Stomach (tissue), 9 donors: Measurements from ENCODE around the gene REV3L. TPM values are rescaled to one million over a fixed set of nuclear protein-coding genes. Genes with fewer than 3 reads are reported as not detected.
"Not testable (repeated sequence)": the region's sequence is repeated elsewhere in the genome, so short reads cannot be mapped to it uniquely, and the experiment has no call there.

ENCODE experiments used
- DNase-seq, 2 donors: peaks; one replicate each; pipeline versions ENCODE4 v3.0.0 to v3.0.0-alpha.2; 2013 to 2019
- H3K27ac ChIP-seq, 5 donors: fragments of 200-600 bp in 4 of 5; sonication (generic) in 4 of 5; one replicate each; pipeline ENCODE4 v1.5.1; 2013 to 2019; ENCODE audit warnings: mild to moderate bottlenecking in 1 of 5, moderate library complexity in 1 of 5
- H3K27me3 ChIP-seq, 3 donors: fragments of 200-600 bp; sonication (generic); one replicate each; pipeline ENCODE4 v1.5.1; 2017 to 2019; ENCODE audit warnings: mixed run types in 1 of 3
- H3K36me3 ChIP-seq, 4 donors: fragments of 200-600 bp; sonication (generic); 1 replicate in 3 of 4; 2 replicates in 1 of 4; pipeline ENCODE4 v1.5.1; 2016 to 2019
- H3K4me1 ChIP-seq, 4 donors: fragments of 200-600 bp; sonication (generic); one replicate each; pipeline ENCODE4 v1.5.1; 2016 to 2019
- H3K4me3 ChIP-seq, 4 donors: fragments of 200-600 bp; sonication (generic) in 3 of 4; one replicate each; pipeline ENCODE4 v1.5.1; 2016 to 2019; ENCODE audit warnings: mild to moderate bottlenecking in 1 of 4
- H3K9me3 ChIP-seq, 4 donors: fragments of 200-600 bp; sonication (generic); one replicate each; pipeline ENCODE4 v1.5.1; 2016 to 2019
- EP300 ChIP-seq: sonication (generic); formaldehyde crosslinking; IDR thresholded peaks from one replicate; pipeline ENCODE4 v1.6.1; 2017; ENCODE audit warnings: antibody characterized with exemption
- POLR2A ChIP-seq, 4 donors: fragments of 450-650 bp; IDR thresholded peaks; one replicate each; pipeline ENCODE4 v1.6.1; 2016; ENCODE audit warnings: antibody characterized with exemption in 4 of 4, control low read depth in 2 of 4, mild to moderate bottlenecking in 1 of 4, moderate library complexity in 1 of 4
- POLR2AphosphoS5 ChIP-seq, 3 donors: sonication (generic); formaldehyde crosslinking; IDR thresholded peaks; one replicate each; pipeline ENCODE4 v1.6.1; 2016; ENCODE audit warnings: antibody characterized with exemption in 3 of 3
- WGBS, 5 donors: extraction: QIAGEN DNeasy Blood & Tissue Kit in 3 of 5; methylation state at CpG; one replicate each; pipeline versions ENCODE4 v1.1.5 to v1.1.7; 2013 to 2018; 5-methylcytosine and 5-hydroxymethylcytosine counted together
- intact Hi-C: fragments of 100-400 bp; cut with DNase I; formaldehyde crosslinking; loops from one replicate; pipeline ENCODE4 v1.15.1; 2023; ENCODE audit warnings: low total_unique reads
- polyA plus RNA-seq, 3 donors: library from polyadenylated mRNA; stranded (reverse); fragments of 200-250 nt; gene quantifications; one replicate each; pipeline ENCODE4 v1.2.3, GENCODE V29; 2013
- total RNA-seq, 5 donors: library from RNA; depleted of rRNA; stranded (reverse); fragments of >200 nt; gene quantifications; one replicate each; pipeline versions ENCODE4 v1.1.0 to v1.2.3, GENCODE V29; 2014 to 2016
- TF ChIP-seq, protein P1 (sequence below), 7 experiments: fragments of 450-650 bp in 4 of 7; fragments of 200-600 bp in 3 of 7; sonication (generic) in 3 of 7; IDR thresholded peaks; one replicate each; pipeline ENCODE4 v1.5.1; 2016 to 2019; ENCODE audit warnings: antibody characterized with exemption in 7 of 7, control low read depth in 2 of 7, mild to moderate bottlenecking in 1 of 7
- donor health status: healthy with polysubstance abuse.
- donor health status: Bipolar disorder and iron deficiency.
- donor health status: healthy.

Gene REV3L
- total and polyA plus RNA-seq, 8 donors: 9.0 to 170 (median 28.3) TPM

DNA sequence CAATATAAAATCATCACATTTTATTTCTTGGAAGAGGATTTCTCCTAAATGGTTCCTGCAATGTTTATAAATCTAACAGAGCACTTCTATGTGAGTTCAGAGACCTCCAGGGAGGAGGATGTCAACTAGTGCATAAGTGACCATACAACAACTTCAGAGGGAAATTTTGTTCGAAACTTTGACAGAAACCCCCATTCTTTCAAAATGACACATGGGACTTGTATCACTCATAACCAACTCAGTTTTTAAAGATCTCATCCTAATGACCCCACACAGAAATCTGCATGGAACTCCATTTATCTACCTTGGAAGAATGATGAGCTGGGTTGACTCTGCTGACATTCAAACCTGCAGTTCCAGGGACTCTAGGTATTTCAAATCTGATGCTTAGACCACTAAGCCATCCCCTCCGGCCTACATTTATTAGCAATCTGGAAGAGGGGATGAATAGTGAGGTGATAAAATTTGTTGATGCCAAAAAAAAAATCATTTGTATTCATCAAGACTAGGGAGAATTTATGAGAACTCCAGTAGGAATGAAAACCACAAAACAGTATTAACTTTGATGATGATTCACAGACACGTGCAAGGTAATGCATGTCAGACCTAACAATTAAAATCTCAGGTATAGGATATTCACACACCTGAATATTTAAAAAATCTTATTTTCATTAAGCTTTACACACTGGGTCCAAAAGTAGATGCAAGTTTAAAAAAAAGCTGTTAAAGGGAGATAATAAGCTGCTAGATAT is 153.0 kb downstream of the REV3L start:
- no peak overlapping the region for H3K27ac ChIP-seq
- no peaks in the 10 kb centered on the region for H3K4me1 ChIP-seq
- peaks cover 32 to 98% (median 82%) of the 10 kb centered on the region in 4 donors for H3K36me3 ChIP-seq
- DNase-seq: no peak
- H3K27me3 ChIP-seq: no peaks in the 10 kb centered on the region
- no peak for TF ChIP-seq EP300
- TF ChIP-seq POLR2A (IDR thresholded peaks at IDR 0.05): no peak
- TF ChIP-seq, protein P1, sequence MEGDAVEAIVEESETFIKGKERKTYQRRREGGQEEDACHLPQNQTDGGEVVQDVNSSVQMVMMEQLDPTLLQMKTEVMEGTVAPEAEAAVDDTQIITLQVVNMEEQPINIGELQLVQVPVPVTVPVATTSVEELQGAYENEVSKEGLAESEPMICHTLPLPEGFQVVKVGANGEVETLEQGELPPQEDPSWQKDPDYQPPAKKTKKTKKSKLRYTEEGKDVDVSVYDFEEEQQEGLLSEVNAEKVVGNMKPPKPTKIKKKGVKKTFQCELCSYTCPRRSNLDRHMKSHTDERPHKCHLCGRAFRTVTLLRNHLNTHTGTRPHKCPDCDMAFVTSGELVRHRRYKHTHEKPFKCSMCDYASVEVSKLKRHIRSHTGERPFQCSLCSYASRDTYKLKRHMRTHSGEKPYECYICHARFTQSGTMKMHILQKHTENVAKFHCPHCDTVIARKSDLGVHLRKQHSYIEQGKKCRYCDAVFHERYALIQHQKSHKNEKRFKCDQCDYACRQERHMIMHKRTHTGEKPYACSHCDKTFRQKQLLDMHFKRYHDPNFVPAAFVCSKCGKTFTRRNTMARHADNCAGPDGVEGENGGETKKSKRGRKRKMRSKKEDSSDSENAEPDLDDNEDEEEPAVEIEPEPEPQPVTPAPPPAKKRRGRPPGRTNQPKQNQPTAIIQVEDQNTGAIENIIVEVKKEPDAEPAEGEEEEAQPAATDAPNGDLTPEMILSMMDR (IDR thresholded peaks at IDR 0.05): no peak
- no peak for TF ChIP-seq POLR2AphosphoS5 (IDR thresholded peaks at IDR 0.05)
- intact Hi-C loops: no loop called here
- no peaks in the 10 kb centered on the region for H3K9me3 ChIP-seq
- no peak overlapping the region for H3K4me3 ChIP-seq
- 91 to 95% (median 93%) methylated on average over 3 of the region's 3 CpGs for WGBS, 5 donors

GRCh38 chr6:111326563-111326962 is 156.5 kb downstream of the REV3L start:
- H3K27ac ChIP-seq: no peak overlapping the region
- no peak for DNase-seq
- H3K27me3 ChIP-seq: no peaks in the 10 kb centered on the region
- H3K4me1 ChIP-seq: no peaks in the 10 kb centered on the region
- TF ChIP-seq, protein P1 (IDR thresholded peaks at IDR 0.05): no peak
- TF ChIP-seq POLR2AphosphoS5 (IDR thresholded peaks at IDR 0.05) (no peak), POLR2A (IDR thresholded peaks at IDR 0.05) (no peak), EP300 (no peak)
- H3K4me3 ChIP-seq: no peak overlapping the region
- 94 to 99% (median 98%) methylated on average over 3 of the region's 3 CpGs for WGBS, 5 donors
- intact Hi-C loops: no loop called here
- H3K9me3 ChIP-seq: no peaks in the 10 kb centered on the region
- peaks cover 24 to 94% (median 83%) of the 10 kb centered on the region in 4 donors for H3K36me3 ChIP-seq

DNA sequence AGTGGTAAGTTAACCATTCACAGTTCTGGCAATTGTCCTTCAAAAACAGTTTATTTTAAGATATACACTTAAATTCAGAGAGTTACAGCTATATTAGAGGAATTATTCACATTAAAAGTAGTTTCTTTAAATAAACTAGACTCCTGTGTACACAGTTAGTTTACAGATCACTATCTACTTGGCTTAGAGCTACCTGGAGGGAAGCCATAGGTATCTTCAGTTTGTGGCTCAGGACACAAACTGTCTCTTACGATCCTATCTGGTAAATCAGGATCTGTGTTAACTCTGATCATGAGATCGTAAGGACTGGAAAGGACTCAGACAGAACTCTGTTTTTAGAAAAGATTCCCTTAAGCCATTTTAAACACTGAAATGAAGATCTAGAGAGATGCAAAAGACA is 160.9 kb downstream of the REV3L start:
- H3K36me3 ChIP-seq: peaks cover 2 to 94% (median 86%) of the 10 kb centered on the region in 4 donors

DNA sequence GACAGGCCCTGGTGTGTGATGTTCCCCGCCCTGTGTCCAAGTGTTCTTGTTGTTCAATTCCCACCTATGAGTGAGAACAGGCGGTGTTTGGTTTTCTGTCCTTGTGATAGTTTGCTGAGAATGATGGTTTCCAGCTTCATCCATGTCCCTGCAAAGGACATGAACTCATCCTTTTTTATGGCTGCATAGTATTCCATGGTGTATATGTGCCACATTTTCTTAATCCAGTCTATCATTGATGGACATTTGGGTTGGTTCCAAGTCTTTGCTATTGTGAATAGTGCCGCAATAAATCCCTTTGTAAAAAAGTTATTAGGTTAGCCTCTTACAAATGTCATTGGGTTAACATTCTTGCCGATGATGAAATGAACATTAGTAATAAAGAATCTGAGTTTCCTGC is 175.1 kb downstream of the REV3L start:
- H3K4me1 ChIP-seq, intact Hi-C loops, H3K9me3 ChIP-seq, H3K27me3 ChIP-seq, H3K4me3 ChIP-seq, H3K27ac ChIP-seq, DNase-seq: not testable (repeated sequence)
- 96 to 100% (median 98%) methylated on average over 4 of the region's 4 CpGs for WGBS, 5 donors
- H3K36me3 ChIP-seq: peaks cover 42 to 85% (median 81%) of the 10 kb centered on the region in 4 donors

More for the DNA sequence above, 160.9 kb downstream of the REV3L start:
- WGBS, 5 donors: 69 to 85% (median 74%) methylated on average over 2 of the region's 2 CpGs
- Histone ChIP-seq H3K4me3 (no peak overlapping the region), H3K9me3 (no peaks in the 10 kb centered on the region), H3K27me3 (no peaks in the 10 kb centered on the region), H3K27ac (no peak overlapping the region), H3K4me1 (no peaks in the 10 kb centered on the region)
- no peak for DNase-seq
- intact Hi-C loops: no loop called here
- TF ChIP-seq POLR2AphosphoS5 (IDR thresholded peaks at IDR 0.05) (no peak), POLR2A (IDR thresholded peaks at IDR 0.05) (no peak)
- TF ChIP-seq, protein P1 (IDR thresholded peaks at IDR 0.05): no peak

DNA sequence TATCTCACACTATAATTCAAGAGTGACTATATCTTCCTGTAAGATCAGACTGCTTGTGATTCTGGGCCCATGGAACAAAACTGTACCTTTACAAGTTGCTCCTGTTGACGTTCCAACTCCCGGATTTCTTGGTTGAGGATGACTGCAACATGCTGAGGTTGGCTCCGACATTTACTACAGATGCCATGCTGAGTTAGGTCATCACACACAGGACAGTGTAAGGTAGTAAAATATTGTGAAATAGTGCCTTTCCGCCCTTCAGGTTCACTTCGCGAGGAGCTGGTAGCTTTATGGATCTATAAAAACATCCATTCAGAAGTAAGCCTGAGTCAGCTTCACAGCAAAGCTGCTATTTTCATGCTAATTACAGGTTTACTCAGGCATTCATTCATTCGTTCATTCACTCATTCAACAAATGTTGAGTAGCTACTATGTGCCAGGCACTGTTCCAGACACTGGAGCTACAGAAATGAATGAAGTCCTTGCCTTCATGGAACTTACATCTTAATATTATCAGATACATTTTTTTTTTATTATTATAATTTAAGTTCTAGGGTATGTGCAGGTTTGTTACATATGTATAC is 175.7 kb downstream of the REV3L start:
- no peaks in the 10 kb centered on the region for H3K9me3 ChIP-seq
- H3K4me3 ChIP-seq: no peak overlapping the region
- 91 to 95% (median 94%) methylated on average over 7 of the region's 7 CpGs for WGBS, 5 donors
- peaks cover 0 to 5% (median 0%) of the 10 kb centered on the region in 4 donors for H3K4me1 ChIP-seq
- peaks cover 36 to 85% (median 76%) of the 10 kb centered on the region in 4 donors for H3K36me3 ChIP-seq
- intact Hi-C loops: no loop called here
- DNase-seq: no peak
- no peaks in the 10 kb centered on the region for H3K27me3 ChIP-seq
- H3K27ac ChIP-seq: no peak overlapping the region
- TF ChIP-seq POLR2A (IDR thresholded peaks at IDR 0.05) (no peak), EP300 (no peak), POLR2AphosphoS5 (IDR thresholded peaks at IDR 0.05) (no peak)
- TF ChIP-seq, protein P1 (IDR thresholded peaks at IDR 0.05): no peak
